ENCODE results near the gene SARS1.

DNA sequence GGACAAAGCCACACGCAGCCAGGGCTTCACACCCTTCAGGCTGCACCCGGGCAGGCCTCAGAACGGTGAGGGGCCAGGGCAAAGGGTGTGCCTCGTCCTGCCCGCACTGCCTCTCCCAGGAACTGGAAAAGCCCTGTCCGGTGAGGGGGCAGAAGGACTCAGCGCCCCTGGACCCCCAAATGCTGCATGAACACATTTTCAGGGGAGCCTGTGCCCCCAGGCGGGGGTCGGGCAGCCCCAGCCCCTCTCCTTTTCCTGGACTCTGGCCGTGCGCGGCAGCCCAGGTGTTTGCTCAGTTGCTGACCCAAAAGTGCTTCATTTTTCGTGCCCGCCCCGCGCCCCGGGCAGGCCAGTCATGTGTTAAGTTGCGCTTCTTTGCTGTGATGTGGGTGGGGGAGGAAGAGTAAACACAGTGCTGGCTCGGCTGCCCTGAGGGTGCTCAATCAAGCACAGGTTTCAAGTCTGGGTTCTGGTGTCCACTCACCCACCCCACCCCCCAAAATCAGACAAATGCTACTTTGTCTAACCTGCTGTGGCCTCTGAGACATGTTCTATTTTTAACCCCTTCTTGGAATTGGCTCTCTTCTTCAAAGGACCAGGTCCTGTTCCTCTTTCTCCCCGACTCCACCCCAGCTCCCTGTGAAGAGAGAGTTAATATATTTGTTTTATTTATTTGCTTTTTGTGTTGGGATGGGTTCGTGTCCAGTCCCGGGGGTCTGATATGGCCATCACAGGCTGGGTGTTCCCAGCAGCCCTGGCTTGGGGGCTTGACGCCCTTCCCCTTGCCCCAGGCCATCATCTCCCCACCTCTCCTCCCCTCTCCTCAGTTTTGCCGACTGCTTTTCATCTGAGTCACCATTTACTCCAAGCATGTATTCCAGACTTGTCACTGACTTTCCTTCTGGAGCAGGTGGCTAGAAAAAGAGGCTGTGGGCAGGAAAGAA is 61.1 kb downstream of the SARS1 start:
- TF ChIP-seq, protein P1, sequence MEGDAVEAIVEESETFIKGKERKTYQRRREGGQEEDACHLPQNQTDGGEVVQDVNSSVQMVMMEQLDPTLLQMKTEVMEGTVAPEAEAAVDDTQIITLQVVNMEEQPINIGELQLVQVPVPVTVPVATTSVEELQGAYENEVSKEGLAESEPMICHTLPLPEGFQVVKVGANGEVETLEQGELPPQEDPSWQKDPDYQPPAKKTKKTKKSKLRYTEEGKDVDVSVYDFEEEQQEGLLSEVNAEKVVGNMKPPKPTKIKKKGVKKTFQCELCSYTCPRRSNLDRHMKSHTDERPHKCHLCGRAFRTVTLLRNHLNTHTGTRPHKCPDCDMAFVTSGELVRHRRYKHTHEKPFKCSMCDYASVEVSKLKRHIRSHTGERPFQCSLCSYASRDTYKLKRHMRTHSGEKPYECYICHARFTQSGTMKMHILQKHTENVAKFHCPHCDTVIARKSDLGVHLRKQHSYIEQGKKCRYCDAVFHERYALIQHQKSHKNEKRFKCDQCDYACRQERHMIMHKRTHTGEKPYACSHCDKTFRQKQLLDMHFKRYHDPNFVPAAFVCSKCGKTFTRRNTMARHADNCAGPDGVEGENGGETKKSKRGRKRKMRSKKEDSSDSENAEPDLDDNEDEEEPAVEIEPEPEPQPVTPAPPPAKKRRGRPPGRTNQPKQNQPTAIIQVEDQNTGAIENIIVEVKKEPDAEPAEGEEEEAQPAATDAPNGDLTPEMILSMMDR (IDR thresholded peaks at IDR 0.05): no peak
- TF ChIP-seq POLR2A (IDR thresholded peaks at IDR 0.05): no peak

All from lower leg skin (tissue), 3 donors.